HTR-8/SVneo (cell line): ENCODE data around the gene OXSR1.
"Not testable (repeated sequence)": the region's sequence is repeated elsewhere in the genome, so short reads cannot be mapped to it uniquely, and the experiment has no call there.

Experiments used
- DNase-seq: peaks from one replicate; pipeline ENCODE4 v3.0.0; 2011; ENCODE audit warnings: low spot score, mixed read lengths; ENCODE audit not compliant: insufficient read length
- FAIRE-seq: peaks from 2 replicates; lab custom pipeline; 2011; peaks lifted over from hg19 to GRCh38; lab: Jason Lieb, UNC

Gene OXSR1

GRCh38 chr3:38141173-38141951, 24.0 kb upstream of the OXSR1 start:
- FAIRE-seq (no peak), DNase-seq (no peak)

GRCh38 chr3:38141952-38142273, 23.4 kb upstream of the OXSR1 start:
- no peak for DNase-seq
- no peak for FAIRE-seq

- DNase-seq = no peak
- no peak for FAIRE-seq
Measured at GRCh38 chr3:38142959-38143358, 22.4 kb upstream of the OXSR1 start.

GRCh38 chr3:38143511-38143910, 21.8 kb upstream of the OXSR1 start:
- DNase-seq = no peak
- no peak for FAIRE-seq

DNA sequence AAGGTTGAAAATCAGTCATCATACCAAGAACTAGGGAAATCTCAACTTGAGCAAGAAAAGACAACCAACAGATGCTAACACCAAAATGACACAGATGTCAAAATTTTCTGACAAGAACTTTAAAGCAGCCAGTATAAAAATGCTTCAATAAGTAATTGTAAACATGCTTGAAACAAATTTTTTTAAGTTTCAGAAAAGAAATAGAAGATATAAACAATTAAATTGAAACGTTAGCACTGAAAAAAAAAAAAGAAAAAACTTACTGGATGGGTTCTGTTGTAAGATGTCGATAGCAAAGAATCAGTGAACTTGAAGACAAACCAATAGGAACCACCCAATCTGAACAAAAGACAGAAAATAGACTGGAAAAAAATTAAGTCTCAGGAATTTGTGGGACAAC, 18.8 kb upstream of the OXSR1 start:
- FAIRE-seq = no peak
- no peak for DNase-seq

GRCh38 chr3:38147421-38147820, 17.9 kb upstream of the OXSR1 start:
- FAIRE-seq (no peak), DNase-seq (no peak)

DNA sequence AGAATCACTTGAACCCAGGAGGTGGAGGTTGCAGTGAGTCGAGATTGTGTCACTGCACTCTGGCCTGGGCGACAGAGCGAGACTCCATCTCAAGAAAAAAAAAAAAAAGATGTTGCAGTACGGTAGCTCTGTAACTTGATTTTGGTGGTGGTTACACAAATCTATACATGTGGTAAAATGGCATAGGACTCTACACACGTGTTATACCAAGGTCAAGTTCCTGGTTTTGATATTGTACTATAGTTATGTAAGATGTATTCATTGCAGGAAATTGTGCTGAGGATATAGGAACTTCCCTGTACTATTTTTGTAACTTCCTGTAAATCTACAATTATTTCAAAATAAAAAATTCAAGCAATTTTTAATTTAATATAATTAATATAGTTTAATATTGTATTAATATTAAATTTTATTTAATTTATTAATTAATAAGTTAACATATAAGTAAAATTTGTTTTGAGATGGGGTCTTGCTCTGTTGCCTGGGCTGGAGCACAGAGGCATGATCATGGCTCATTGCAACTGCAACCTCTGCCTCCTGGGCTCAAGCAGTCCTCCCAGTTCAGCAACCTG, 16.9 kb upstream of the OXSR1 start:
- DNase-seq = no peak
- no peak for FAIRE-seq

DNA sequence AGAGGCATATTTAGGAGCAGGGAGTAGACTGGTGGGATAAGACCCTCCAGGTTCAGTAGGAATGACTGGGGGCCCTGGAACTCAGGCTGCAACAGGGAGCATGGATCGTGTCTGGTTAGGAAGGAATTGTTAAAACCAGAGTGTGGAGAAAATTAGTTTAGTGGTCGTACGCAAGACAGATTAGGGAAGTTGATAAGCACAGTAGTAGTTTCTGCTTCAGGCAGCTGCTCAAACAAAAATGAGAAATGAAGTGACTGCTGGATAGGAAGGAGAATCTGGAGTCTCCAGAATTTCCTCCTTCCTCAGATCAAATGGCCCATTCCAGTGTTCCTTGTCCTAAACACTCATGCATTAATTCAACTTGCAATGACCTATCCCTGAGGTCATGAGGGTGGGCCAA, 15.6 kb upstream of the OXSR1 start:
- FAIRE-seq (no peak), DNase-seq (no peak)

- DNase-seq (no peak), FAIRE-seq (no peak)
Measured at GRCh38 chr3:38150780-38151528, 14.4 kb upstream of the OXSR1 start.

- DNase-seq (no peak), FAIRE-seq (no peak)
Measured at GRCh38 chr3:38151667-38152265, 13.6 kb upstream of the OXSR1 start.

- FAIRE-seq (no peak), DNase-seq (no peak)
Measured at GRCh38 chr3:38152609-38153008, 12.7 kb upstream of the OXSR1 start.

DNA sequence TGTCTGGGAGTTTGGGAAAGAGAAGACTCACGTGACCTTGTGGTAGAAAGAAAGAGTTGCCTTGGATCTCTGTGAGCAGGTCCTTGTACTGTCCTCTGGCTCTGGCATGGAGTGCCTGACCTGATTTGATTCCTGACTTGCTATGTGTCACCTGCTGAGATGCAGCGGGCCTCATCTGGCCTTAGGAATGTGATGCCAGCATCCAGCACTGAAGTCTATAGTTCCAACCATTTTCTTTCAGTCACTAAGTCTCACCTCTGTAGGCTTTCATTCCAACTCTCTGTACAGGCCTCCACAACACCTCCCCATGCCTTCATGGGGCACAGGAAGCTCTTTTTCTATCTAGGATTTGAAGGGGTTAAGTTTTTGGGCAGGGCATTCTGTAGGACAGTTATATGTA, 12.1 kb upstream of the OXSR1 start:
- DNase-seq (no peak), FAIRE-seq (no peak)

DNA sequence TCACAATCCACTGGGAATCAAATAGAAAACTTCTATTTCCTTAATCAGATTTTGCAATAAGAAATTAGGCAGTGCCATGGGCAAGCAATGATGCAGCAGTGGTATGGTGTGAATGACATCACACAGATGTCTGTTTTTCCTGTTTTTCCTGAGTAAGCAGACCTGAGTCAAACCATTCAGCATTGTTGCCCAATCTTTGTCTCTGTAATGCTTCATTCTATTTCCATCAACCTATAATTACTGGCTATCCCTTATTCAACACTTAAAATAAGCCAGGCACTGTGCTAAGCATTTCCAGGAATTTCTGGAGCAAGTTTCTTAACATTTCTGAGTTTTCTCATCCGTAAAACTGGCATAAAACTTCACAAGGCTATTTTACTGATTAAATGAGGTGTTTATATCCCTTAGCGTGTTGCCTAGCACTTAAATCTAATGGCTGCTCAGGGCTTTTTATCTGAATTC, 11.3 kb upstream of the OXSR1 start:
- no peak for FAIRE-seq
- DNase-seq = no peak

- DNase-seq (no peak), FAIRE-seq (no peak)
Measured at GRCh38 chr3:38154625-38155255, 10.6 kb upstream of the OXSR1 start.

DNA sequence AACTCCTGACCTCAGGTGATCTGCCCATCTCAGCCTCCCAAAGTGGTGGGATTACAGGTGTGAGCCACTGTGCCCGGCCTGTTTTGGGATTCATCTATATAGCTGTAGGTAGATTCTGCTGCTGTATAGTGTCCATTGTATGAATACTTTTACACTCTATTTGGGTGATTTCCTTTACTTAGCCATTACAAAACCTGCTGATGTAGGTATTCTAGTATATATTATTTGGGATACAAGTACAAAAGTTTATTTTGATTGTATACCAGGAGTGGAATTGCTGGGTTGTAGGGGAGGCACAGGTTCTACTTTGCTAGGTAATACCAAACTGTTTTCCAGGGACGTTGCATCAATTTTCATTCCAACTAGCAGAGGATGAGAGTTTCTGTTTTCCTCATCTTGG, 9.5 kb upstream of the OXSR1 start:
- no peak for FAIRE-seq
- no peak for DNase-seq

- DNase-seq = no peak
- no peak for FAIRE-seq
Measured at GRCh38 chr3:38157117-38157516, 8.2 kb upstream of the OXSR1 start.

- no peak for FAIRE-seq
- no peak for DNase-seq
Measured at GRCh38 chr3:38157595-38157994, 7.7 kb upstream of the OXSR1 start.

GRCh38 chr3:38158472-38158871, 6.9 kb upstream of the OXSR1 start:
- no peak for DNase-seq
- FAIRE-seq = no peak

DNA sequence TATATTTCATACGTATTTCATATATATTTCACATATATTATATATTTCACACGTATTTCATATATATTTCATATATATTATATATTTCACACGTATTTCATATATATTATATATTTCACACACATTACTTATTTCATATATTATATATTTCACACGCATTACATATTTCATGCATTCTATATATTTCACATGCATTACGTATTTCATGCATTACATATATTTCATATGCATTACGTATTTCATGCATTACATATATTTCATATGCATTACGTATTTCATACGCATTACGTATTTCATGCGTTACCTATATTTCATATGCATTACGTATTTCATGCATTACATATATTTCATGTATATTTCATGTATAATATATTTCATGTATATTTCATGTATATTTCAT, 4.6 kb upstream of the OXSR1 start:
- not testable (repeated sequence) for FAIRE-seq, DNase-seq

GRCh38 chr3:38163117-38163840, 2.1 kb upstream of the OXSR1 start:
- DNase-seq (no peak), FAIRE-seq (no peak)
